Esophagus muscularis mucosa (tissue), 4 donors: ENCODE results near the gene TJAP1. TPM values are rescaled to one million over a fixed set of nuclear protein-coding genes. Genes with fewer than 3 reads are reported as not detected.
A peak's percentile ranks its signal among the peaks of the same experiment; 100 is the strongest.

Source experiments
- DNase-seq: peaks from one replicate; pipeline ENCODE4 v3.0.0-alpha.2; 2017; ENCODE audit errors: extremely low spot score
- H3K27ac ChIP-seq, 4 donors: fragments of 200-600 bp; sonication (generic); replicated peaks in 1 of 4; 1 replicate in 3 of 4; 2 replicates in 1 of 4; pipeline ENCODE4 v1.5.1; 2016 to 2019; ENCODE audit warnings: mild to moderate bottlenecking in 1 of 4
- H3K27me3 ChIP-seq, 4 donors: fragments of 200-600 bp; sonication (generic); one replicate each; pipeline versions ENCODE4 v1.5.1 to v1.6.0; 2016 to 2019
- H3K36me3 ChIP-seq, 4 donors: fragments of 200-600 bp; sonication (generic); one replicate each; pipeline ENCODE4 v1.5.1; 2016 to 2019
- H3K4me1 ChIP-seq, 4 donors: fragments of 200-600 bp; sonication (generic); one replicate each; pipeline ENCODE4 v1.5.1; 2016 to 2019
- H3K4me3 ChIP-seq, 4 donors: fragments of 200-600 bp; sonication (generic); 1 replicate in 2 of 4; 2 replicates in 2 of 4; pipeline ENCODE4 v1.5.1; 2016 to 2019; ENCODE audit warnings: mild to moderate bottlenecking in 4 of 4, moderate library complexity in 1 of 4
- H3K9me3 ChIP-seq, 4 donors: fragments of 200-600 bp; sonication (generic); 1 replicate in 3 of 4; 2 replicates in 1 of 4; pipeline ENCODE4 v1.5.1; 2016 to 2019
- CTCF ChIP-seq, 3 experiments: fragments of 200-600 bp in 2 of 3; fragments of 450-650 bp in 1 of 3; sonication (generic) in 2 of 3; IDR thresholded peaks; one replicate each; pipeline ENCODE4 v1.5.1; 2017 to 2019; ENCODE audit warnings: antibody characterized with exemption in 3 of 3, mild to moderate bottlenecking in 2 of 3, moderate library complexity in 1 of 3
- EP300 ChIP-seq: sonication (generic); formaldehyde crosslinking; IDR thresholded peaks from one replicate; pipeline ENCODE4 v1.6.1; 2017; ENCODE audit warnings: antibody characterized with exemption
- POLR2A ChIP-seq: fragments of 450-650 bp; IDR thresholded peaks from one replicate; pipeline ENCODE4 v1.6.1; 2017; ENCODE audit warnings: antibody characterized with exemption, moderate library complexity, mild to moderate bottlenecking, low read depth
- POLR2AphosphoS5 ChIP-seq, 2 donors: sonication (generic); formaldehyde crosslinking; IDR thresholded peaks; one replicate each; pipeline ENCODE4 v1.6.1; 2017; ENCODE audit warnings: antibody characterized with exemption in 2 of 2
- WGBS: methylation state at CpG from one replicate; pipeline ENCODE4 v1.1.5; 2018; 5-methylcytosine and 5-hydroxymethylcytosine counted together
- intact Hi-C: fragments of 100-400 bp; cut with DNase I; formaldehyde crosslinking; loops from one replicate; pipeline ENCODE4 v1.15.1; 2023
- total RNA-seq, 4 donors: library from RNA; depleted of rRNA; stranded (reverse); fragments of >200 nt; gene quantifications; one replicate each; pipeline versions ENCODE4 v1.1.0 to v1.2.1, GENCODE V29; 2016

The TJAP1 gene
- total RNA-seq, 4 donors from 2014 or later: 19.9 to 34.4 (median 26.4) TPM

- WGBS: 88% methylated on average over 6 of the region's 6 CpGs
- Histone ChIP-seq H3K36me3 (peaks cover 8 to 24% (median 16%) of the 10 kb centered on the region in 4 donors), H3K4me3 (no peak overlapping the region), H3K27ac (no peak overlapping the region), H3K9me3 (no peaks in the 10 kb centered on the region), H3K27me3 (no peaks in the 10 kb centered on the region), H3K4me1 (peaks cover 25 to 42% (median 33%) of the 10 kb centered on the region in 4 donors)
- intact Hi-C loops: loop anchor here (10.0 kb wide), 1 partner anchor 130 kb away; the partner anchor contains the start of gene ZNF318
- TF ChIP-seq POLR2A: no peak
- no peak for TF ChIP-seq CTCF (IDR thresholded peaks at IDR 0.05)
- TF ChIP-seq EP300: no peak
- no peak for TF ChIP-seq POLR2AphosphoS5 (IDR thresholded peaks at IDR 0.05)
- DNase-seq: no peak
Measured at GRCh38 chr6:43494321-43494720, 17.0 kb downstream of the TJAP1 start.

- intact Hi-C loops: loop anchor here (5.0 to 10.0 kb wide), 2 partner anchors 37 to 130 kb away; partner anchors contain the start of genes DLK2 and ZNF318
- no peak overlapping the region for H3K4me3 ChIP-seq
- no peak for TF ChIP-seq POLR2A
- no peak for TF ChIP-seq CTCF (IDR thresholded peaks at IDR 0.05)
- TF ChIP-seq EP300: no peak
- TF ChIP-seq POLR2AphosphoS5 (IDR thresholded peaks at IDR 0.05): no peak
- H3K4me1 ChIP-seq: peaks cover 30 to 47% (median 35%) of the 10 kb centered on the region in 4 donors
- H3K36me3 ChIP-seq: peaks cover 12 to 26% (median 18%) of the 10 kb centered on the region in 4 donors
- no peak overlapping the region for H3K27ac ChIP-seq
- DNase-seq: no peak
- 85% methylated on average over 2 of the region's 4 CpGs for WGBS
- H3K27me3 ChIP-seq: no peaks in the 10 kb centered on the region
- H3K9me3 ChIP-seq: no peaks in the 10 kb centered on the region
Measured at GRCh38 chr6:43494766-43495165, 17.4 kb downstream of the TJAP1 start.

GRCh38 chr6:43495409-43495941 lies 18.1 kb downstream of the TJAP1 start:
- WGBS: 82% methylated on average over 3 of the region's 4 CpGs
- no peaks in the 10 kb centered on the region for H3K27me3 ChIP-seq
- intact Hi-C loops: loop anchor here (5.0 to 10.0 kb wide), 2 partner anchors 38 to 131 kb away; partner anchors contain the start of genes DLK2 and ZNF318
- TF ChIP-seq POLR2AphosphoS5 (IDR thresholded peaks at IDR 0.05): no peak
- no peak for TF ChIP-seq CTCF (IDR thresholded peaks at IDR 0.05)
- no peak for TF ChIP-seq EP300
- no peak for TF ChIP-seq POLR2A
- DNase-seq: no peak
- no peak overlapping the region for H3K27ac ChIP-seq
- H3K9me3 ChIP-seq: no peaks in the 10 kb centered on the region
- no peak overlapping the region for H3K4me3 ChIP-seq
- H3K4me1 ChIP-seq: peaks cover 30 to 54% (median 42%) of the 10 kb centered on the region in 4 donors
- peaks cover 19 to 31% (median 25%) of the 10 kb centered on the region in 4 donors for H3K36me3 ChIP-seq

GRCh38 chr6:43496370-43497128 lies 19.2 kb downstream of the TJAP1 start:
- Histone ChIP-seq H3K27me3 (no peaks in the 10 kb centered on the region), H3K4me3 (no peak overlapping the region), H3K4me1 (peaks cover 30 to 54% (median 46%) of the 10 kb centered on the region in 4 donors), H3K36me3 (peaks cover 27 to 42% (median 36%) of the 10 kb centered on the region in 4 donors), H3K9me3 (no peaks in the 10 kb centered on the region), H3K27ac (no peak overlapping the region)
- no peak for DNase-seq
- TF ChIP-seq CTCF (IDR thresholded peaks at IDR 0.05) (peak; percentile 38 to 66 (median 60)), POLR2AphosphoS5 (IDR thresholded peaks at IDR 0.05) (no peak)
- intact Hi-C loops: loop anchor here (5.0 to 10.0 kb wide), 2 partner anchors 39 to 132 kb away; partner anchors contain the start of genes DLK2 and ZNF318
- WGBS: 51% methylated on average over 6 of the region's 18 CpGs
